Endodermal cell (in vitro differentiated cells): ENCODE data around the gene MANSC4. TPM values are rescaled to one million over a fixed set of nuclear protein-coding genes. Genes with fewer than 3 reads are reported as not detected.

ENCODE experiments used
- DNase-seq: peaks from one replicate; pipeline ENCODE4 v3.0.0-alpha.2; 2017
- H3K27ac ChIP-seq: 2 replicates; pipeline ENCODE4 v1.5.1; 2013; ENCODE audit warnings: mild to moderate bottlenecking, low read depth, low read length, moderate library complexity
- H3K27me3 ChIP-seq: 2 replicates; pipeline ENCODE4 v1.6.1; 2013; ENCODE audit warnings: mild to moderate bottlenecking, low read length, moderate library complexity; ENCODE audit not compliant: insufficient read depth, control insufficient read depth, poor library complexity, severe bottlenecking
- H3K36me3 ChIP-seq: 2 replicates; pipeline ENCODE4 v1.7.0; 2013; ENCODE audit warnings: mild to moderate bottlenecking, low read length, moderate library complexity; ENCODE audit not compliant: control insufficient read depth, insufficient read depth
- H3K4me1 ChIP-seq: one replicate; pipeline ENCODE4 v1.7.0; 2013; ENCODE audit warnings: low read length; ENCODE audit not compliant: control insufficient read depth, insufficient read depth
- H3K4me3 ChIP-seq: 2 replicates; pipeline ENCODE4 v1.5.1; 2013; ENCODE audit warnings: mild to moderate bottlenecking, low read length, moderate library complexity
- H3K9ac ChIP-seq: 2 replicates; pipeline ENCODE4 v1.6.1; 2013; ENCODE audit warnings: mild to moderate bottlenecking, low read length, moderate library complexity; ENCODE audit not compliant: poor library complexity, severe bottlenecking; ENCODE audit errors: extremely low read depth
- H3K9me3 ChIP-seq: 2 replicates; pipeline ENCODE4 v1.6.1; 2013; ENCODE audit warnings: mild to moderate bottlenecking, low read length, moderate library complexity; ENCODE audit not compliant: control insufficient read depth
- H3K27ac Mint-ChIP-seq: 2 replicates; pipeline ENCODE4 v1.8.0; 2020; ENCODE audit warnings: mixed read lengths
- H3K27me3 Mint-ChIP-seq: 2 replicates; pipeline ENCODE4 v1.8.0; 2021; ENCODE audit warnings: mild to moderate bottlenecking, mixed read lengths; ENCODE audit not compliant: insufficient read depth
- H3K36me3 Mint-ChIP-seq: 2 replicates; pipeline ENCODE4 v1.8.0; 2020; ENCODE audit warnings: low read depth, mixed read lengths
- H3K4me1 Mint-ChIP-seq: 2 replicates; pipeline ENCODE4 v1.8.0; 2020; ENCODE audit warnings: mixed read lengths
- H3K4me3 Mint-ChIP-seq: 2 replicates; pipeline ENCODE4 v1.8.0; 2020; ENCODE audit warnings: mild to moderate bottlenecking, moderate library complexity, mixed read lengths
- H3K9me3 Mint-ChIP-seq: 2 replicates; pipeline ENCODE4 v1.8.0; 2020; ENCODE audit warnings: mild to moderate bottlenecking, mixed read lengths
- CTCF ChIP-seq: fragments of 200-600 bp; sonication (generic); conservative IDR thresholded peaks from 2 replicates; pipeline ENCODE4 v1.5.0; 2021; ENCODE audit warnings: antibody characterized with exemption, mild to moderate bottlenecking
- WGBS, 2 experiments: methylation state at CpG; one replicate each; pipeline versions ENCODE4 v1.1.5 to v1.1.7; 2013; ENCODE audit warnings: missing lambda C conversion rate in 2 of 2, mixed read lengths in 1 of 2; ENCODE audit not compliant: insufficient coverage in 1 of 2, insufficient read length in 1 of 2; 5-methylcytosine and 5-hydroxymethylcytosine counted together
- total RNA-seq, 2 donors: library from RNA; stranded (reverse); fragmentation: NEBNext Ultra II Directional in 1 of 2; extraction: Animal tissue kit (Norgen Biotek cat#: 25700) in 1 of 2; gene quantifications; 2 replicates in 1 of 2; 3 replicates in 1 of 2; pipeline ENCODE4 v1.2.1, GENCODE V29; 2021

MANSC4 gene
- total RNA-seq, 2 donors from 2014 or later = not detected

DNA sequence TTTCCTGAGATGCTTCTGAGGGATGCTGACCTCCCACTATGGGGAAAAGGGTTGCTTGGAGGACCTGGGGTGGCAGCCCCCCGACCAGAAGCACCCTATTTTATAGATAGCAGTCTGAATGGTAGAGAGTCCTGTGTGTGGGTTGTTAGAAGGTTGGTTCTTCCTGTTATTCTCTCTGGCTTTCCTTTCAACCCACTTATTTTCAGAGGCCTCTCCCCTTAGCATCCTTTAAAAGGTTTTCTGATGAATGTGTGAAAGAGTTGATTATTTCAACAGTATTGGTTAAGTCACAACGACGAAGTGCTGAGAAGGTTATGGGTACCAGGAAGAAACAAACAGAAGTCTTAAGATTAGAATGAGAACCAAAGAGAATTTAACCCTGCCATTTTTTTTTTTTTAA is 20.8 kb upstream of the MANSC4 start:
- H3K27me3 ChIP-seq = no peaks in the 10 kb centered on the region
- H3K4me1 ChIP-seq = no peaks in the 10 kb centered on the region
- DNase-seq = no peak
- Mint-ChIP-seq H3K27ac (no peak overlapping the region), H3K36me3 (peaks cover 34% of the 10 kb centered on the region), H3K9me3 (no peaks in the 10 kb centered on the region), H3K4me1 (no peaks in the 10 kb centered on the region), H3K27me3 (no peaks in the 10 kb centered on the region), H3K4me3 (no peak overlapping the region)
- WGBS, 2 experiments = 67 to 98% methylated on average over 2 to 3 of the region's 3 CpGs
- H3K27ac ChIP-seq = no peak overlapping the region
- no peak for TF ChIP-seq CTCF
- no peak overlapping the region for H3K4me3 ChIP-seq
- no peak overlapping the region for H3K9ac ChIP-seq
- H3K36me3 ChIP-seq = peaks cover 39% of the 10 kb centered on the region
- no peaks in the 10 kb centered on the region for H3K9me3 ChIP-seq

- DNase-seq = no peak
- WGBS, 2 experiments = 95 to 96% methylated on average over 19 to 23 of the region's 24 CpGs
- Histone ChIP-seq H3K9ac (no peak overlapping the region), H3K9me3 (no peaks in the 10 kb centered on the region), H3K4me3 (no peak overlapping the region), H3K36me3 (peaks cover 69% of the 10 kb centered on the region), H3K27ac (no peak overlapping the region), H3K27me3 (no peaks in the 10 kb centered on the region), H3K4me1 (no peaks in the 10 kb centered on the region)
- no peaks in the 10 kb centered on the region for H3K4me1 Mint-ChIP-seq
- H3K9me3 Mint-ChIP-seq = no peaks in the 10 kb centered on the region
- peaks cover 61% of the 10 kb centered on the region for H3K36me3 Mint-ChIP-seq
- H3K27ac Mint-ChIP-seq = peak overlapping the region; percentile 33
- no peaks in the 10 kb centered on the region for H3K27me3 Mint-ChIP-seq
- no peak for TF ChIP-seq CTCF
- no peak overlapping the region for H3K4me3 Mint-ChIP-seq
Measured at GRCh38 chr12:27797301-27798025, 17.4 kb upstream of the MANSC4 start.

DNA sequence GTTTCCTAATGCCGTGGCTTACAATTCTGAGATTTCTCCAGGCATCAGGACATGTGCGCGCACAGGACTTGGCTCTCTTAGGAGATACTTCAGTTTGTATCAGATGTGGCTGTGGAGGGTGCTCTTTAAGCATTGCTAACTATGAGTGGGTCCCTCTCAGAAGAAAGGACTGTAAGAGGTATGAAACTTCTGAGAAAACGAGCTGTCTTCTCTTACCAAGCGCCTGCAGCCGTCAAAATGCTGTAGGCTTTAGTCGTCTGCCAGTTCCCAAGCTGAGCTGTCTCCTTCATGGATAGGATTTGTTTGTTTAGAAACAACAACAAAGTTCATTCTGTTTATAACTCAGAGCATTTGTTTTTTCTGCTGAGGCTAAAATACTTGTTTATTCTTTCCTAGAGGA is 16.1 kb upstream of the MANSC4 start:
- Mint-ChIP-seq H3K27me3 (no peaks in the 10 kb centered on the region), H3K9me3 (no peaks in the 10 kb centered on the region), H3K4me3 (no peak overlapping the region), H3K27ac (peak overlapping the region; percentile 30), H3K36me3 (peaks cover 73% of the 10 kb centered on the region), H3K4me1 (no peaks in the 10 kb centered on the region)
- Histone ChIP-seq H3K36me3 (peaks cover 81% of the 10 kb centered on the region), H3K27me3 (no peaks in the 10 kb centered on the region), H3K9me3 (no peaks in the 10 kb centered on the region), H3K4me3 (no peak overlapping the region), H3K27ac (no peak overlapping the region), H3K4me1 (no peaks in the 10 kb centered on the region), H3K9ac (no peak overlapping the region)
- 92% methylated on average over 4 to 7 of the region's 7 CpGs for WGBS, 2 experiments
- no peak for TF ChIP-seq CTCF
- DNase-seq = no peak
